Measurements from ENCODE around the gene EEF1AKMT1.

DNA sequence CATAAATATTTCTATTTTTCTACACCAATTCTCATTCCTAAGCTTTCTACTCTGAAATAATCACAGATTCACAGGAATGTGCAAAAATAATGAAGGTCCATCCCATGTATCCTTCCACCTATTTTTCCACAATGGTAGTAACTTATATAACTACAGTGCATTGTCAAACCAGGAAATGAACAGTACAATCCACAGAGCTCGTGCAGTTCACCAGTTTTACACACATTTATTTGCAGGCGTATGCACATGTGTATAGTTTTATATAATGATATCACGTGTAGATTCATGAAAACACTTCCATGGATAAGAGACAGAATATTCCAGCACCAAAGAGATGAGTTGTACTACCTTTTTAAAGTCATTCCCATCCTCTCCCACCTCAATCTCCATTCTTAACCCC is 12.9 kb downstream of the EEF1AKMT1 start:
- TF ChIP-seq, protein P1, sequence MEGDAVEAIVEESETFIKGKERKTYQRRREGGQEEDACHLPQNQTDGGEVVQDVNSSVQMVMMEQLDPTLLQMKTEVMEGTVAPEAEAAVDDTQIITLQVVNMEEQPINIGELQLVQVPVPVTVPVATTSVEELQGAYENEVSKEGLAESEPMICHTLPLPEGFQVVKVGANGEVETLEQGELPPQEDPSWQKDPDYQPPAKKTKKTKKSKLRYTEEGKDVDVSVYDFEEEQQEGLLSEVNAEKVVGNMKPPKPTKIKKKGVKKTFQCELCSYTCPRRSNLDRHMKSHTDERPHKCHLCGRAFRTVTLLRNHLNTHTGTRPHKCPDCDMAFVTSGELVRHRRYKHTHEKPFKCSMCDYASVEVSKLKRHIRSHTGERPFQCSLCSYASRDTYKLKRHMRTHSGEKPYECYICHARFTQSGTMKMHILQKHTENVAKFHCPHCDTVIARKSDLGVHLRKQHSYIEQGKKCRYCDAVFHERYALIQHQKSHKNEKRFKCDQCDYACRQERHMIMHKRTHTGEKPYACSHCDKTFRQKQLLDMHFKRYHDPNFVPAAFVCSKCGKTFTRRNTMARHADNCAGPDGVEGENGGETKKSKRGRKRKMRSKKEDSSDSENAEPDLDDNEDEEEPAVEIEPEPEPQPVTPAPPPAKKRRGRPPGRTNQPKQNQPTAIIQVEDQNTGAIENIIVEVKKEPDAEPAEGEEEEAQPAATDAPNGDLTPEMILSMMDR (IDR thresholded peaks at IDR 0.05): no peak
- TF ChIP-seq POLR2A (IDR thresholded peaks at IDR 0.05) (no peak), POLR2AphosphoS5 (IDR thresholded peaks at IDR 0.05; ENCODE audit: insufficient read depth in 1 of 2, low read depth in 1 of 2) (no peak)

Measured in vagina (tissue), 2 donors.